ENCODE data around the gene VSTM2B.

Gene VSTM2B

GRCh38 chr19:29515706-29516357, 10.0 kb upstream of the VSTM2B start:
- DNase-seq (ENCODE audit: low read depth in 2 of 2) = no peak

GRCh38 chr19:29516358-29516725, 9.5 kb upstream of the VSTM2B start:
- DNase-seq (ENCODE audit: low read depth in 2 of 2) = no peak

- DNase-seq (ENCODE audit: low read depth in 2 of 2) = no peak
Measured at GRCh38 chr19:29516821-29517395, 8.9 kb upstream of the VSTM2B start.

- DNase-seq (ENCODE audit: low read depth in 2 of 2) = no peak
Measured at GRCh38 chr19:29517412-29517811, 8.4 kb upstream of the VSTM2B start.

GRCh38 chr19:29517946-29518345, 7.8 kb upstream of the VSTM2B start:
- no peak for DNase-seq (ENCODE audit: low read depth in 2 of 2)

GRCh38 chr19:29519146-29519545, 6.6 kb upstream of the VSTM2B start:
- DNase-seq (ENCODE audit: low read depth in 2 of 2) = no peak

GRCh38 chr19:29519931-29520330, 5.9 kb upstream of the VSTM2B start:
- no peak for DNase-seq (ENCODE audit: low read depth in 2 of 2)

GRCh38 chr19:29520390-29520789, 5.4 kb upstream of the VSTM2B start:
- DNase-seq (ENCODE audit: low read depth in 2 of 2) = no peak

DNA sequence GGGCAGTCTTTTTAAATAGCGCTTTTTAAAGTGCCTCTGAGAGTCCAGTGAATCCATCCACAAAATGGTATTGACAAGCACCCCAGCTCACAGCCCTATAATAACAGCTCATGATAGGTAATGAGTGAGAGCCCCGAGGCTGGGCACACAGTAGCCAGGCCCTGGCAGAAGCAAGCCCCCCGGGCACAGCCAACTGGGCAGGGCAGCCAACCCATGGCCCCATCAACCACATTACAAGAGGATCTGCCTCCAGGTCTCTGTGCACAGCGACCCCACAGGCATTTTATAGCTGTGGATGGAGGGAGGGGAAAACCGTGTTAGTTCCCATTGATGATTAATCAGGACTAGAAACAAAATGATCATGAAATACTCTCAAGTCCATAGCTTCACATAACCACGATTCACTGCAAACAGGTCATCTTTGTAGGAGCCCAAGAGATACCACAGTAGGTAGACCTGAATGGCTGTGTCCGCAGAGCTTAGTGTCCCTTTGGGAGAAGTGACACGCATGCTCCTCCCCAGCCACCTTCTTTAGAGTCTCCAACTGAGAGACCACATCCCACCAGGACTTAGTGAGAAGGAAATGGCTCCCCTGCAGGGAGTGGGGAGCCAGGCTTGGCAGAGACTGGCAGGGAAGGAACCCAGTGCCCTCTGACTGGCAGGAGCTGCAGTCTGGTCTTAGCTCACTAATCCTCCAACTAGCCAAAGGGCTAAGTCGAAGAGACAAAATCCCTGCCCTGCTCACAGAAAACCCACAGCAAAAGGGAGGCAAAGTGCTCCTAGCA, 4.3 kb upstream of the VSTM2B start:
- no peak for DNase-seq (ENCODE audit: low read depth in 2 of 2)

DNA sequence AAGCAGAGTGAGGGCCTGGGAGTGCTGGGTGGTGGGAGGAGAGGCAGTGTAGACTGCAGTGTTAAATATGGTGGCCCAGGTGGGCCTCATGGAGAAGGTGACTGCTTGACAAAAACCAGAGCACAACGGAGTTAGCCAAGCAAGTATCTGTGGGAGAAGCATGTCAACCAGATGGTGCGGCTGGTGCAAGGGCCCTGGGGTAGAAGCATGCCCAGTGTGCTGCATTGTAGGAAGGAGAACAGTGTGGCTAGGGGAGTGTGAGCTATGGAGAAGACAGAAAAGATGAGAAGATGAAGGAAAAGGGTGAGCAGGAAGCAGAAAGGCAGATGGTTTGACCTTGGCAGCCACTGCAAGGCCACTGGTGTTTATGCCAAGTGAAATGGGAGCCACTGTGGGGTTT, 2.2 kb upstream of the VSTM2B start:
- no peak for DNase-seq (ENCODE audit: low read depth in 2 of 2)

- DNase-seq (ENCODE audit: low read depth in 2 of 2) = no peak
Measured at GRCh38 chr19:29524201-29524911, 1.4 kb upstream of the VSTM2B start.

DNA sequence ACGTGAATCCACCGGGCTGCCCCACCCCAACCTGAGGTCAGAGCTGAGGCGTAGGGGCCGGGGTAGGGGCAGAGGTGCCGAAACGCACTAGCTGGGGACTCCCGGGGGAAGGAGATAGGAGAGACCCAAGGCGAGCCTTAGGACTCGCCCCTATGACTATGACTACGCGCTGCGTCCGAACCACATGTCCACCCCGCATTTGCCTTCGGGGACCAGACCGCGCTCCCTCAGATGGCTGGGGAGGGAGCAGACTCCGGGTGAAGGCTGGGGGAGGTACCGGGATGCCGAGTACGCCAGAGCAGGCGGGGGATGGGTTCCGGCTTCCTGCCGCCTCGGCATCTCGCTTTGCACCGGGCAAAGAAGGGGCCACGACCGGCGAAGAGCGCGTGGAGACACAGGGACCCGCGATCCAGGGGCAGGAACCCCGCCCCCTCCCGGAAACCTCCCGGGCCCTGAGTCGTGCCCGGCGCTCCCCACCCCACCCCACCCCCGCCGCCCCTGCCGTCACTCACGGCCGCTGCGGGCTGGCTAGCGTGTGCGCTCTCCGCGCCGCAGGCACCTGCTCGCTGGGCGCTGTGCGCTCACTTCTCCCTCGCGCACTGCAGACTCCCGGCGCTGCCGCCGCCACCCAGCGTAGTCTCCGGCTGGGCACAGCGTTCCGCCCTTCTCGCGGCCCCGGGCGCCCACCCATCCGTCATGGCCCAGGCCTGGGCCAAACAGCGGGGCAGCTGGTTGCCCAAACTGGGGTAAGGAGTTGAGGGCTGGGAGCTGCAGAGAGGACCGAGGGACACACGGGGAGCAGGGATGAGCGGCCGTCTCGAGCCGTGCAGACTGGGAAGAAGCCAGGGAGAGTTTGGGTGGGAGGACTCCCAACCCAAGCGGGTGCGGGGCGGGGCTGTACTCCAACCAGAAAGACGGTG, 622 bp upstream of the VSTM2B start:
- DNase-seq (ENCODE audit: low read depth in 2 of 2) = no peak

- DNase-seq (ENCODE audit: low read depth in 2 of 2) = peak in 1 of 2 experiments; percentile 20
Measured at GRCh38 chr19:29526730-29527499, 1.1 kb downstream of the VSTM2B start.

GRCh38 chr19:29527500-29528328, 1.9 kb downstream of the VSTM2B start:
- DNase-seq (ENCODE audit: low read depth in 2 of 2) = no peak

- DNase-seq (ENCODE audit: low read depth in 2 of 2) = peak; percentile 37 to 72
Measured at GRCh38 chr19:29528350-29528945, 2.7 kb downstream of the VSTM2B start.

DNA sequence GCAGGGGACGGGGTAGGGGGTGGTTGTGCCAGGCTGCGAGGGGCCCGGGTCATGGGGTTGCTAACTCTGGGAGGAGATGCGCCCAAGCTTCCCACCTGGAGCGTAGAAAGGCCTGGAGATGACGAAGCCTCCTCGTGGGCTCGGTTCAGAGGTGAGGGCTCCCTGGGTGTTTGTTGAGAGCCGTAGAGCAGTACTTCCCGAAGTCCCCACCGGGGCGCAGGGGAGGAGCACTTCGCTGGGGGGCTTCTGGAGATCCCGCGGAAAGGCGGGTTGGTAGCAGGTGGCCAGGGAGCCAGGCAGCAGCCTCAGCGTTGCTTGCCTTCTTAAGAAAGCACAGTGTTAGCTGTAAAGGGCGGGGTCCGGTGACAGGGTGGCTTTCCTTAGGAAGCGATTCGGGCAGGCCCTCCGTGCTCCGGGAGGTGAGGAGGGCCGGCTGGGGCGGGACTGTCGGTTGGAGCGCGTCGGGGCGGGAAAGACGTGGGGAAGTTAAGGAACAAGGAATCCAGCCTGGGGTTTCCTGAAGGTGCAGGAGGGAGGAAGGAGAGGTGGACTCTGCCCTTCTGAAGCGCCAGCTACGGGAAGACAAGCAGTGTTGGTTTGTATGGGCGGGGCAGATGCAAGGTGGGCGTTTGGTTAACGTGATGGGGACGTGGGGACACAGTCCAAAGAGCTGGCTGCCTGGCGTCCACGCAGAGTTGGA, 3.3 kb downstream of the VSTM2B start:
- no peak for DNase-seq (ENCODE audit: low read depth in 2 of 2)

DNA sequence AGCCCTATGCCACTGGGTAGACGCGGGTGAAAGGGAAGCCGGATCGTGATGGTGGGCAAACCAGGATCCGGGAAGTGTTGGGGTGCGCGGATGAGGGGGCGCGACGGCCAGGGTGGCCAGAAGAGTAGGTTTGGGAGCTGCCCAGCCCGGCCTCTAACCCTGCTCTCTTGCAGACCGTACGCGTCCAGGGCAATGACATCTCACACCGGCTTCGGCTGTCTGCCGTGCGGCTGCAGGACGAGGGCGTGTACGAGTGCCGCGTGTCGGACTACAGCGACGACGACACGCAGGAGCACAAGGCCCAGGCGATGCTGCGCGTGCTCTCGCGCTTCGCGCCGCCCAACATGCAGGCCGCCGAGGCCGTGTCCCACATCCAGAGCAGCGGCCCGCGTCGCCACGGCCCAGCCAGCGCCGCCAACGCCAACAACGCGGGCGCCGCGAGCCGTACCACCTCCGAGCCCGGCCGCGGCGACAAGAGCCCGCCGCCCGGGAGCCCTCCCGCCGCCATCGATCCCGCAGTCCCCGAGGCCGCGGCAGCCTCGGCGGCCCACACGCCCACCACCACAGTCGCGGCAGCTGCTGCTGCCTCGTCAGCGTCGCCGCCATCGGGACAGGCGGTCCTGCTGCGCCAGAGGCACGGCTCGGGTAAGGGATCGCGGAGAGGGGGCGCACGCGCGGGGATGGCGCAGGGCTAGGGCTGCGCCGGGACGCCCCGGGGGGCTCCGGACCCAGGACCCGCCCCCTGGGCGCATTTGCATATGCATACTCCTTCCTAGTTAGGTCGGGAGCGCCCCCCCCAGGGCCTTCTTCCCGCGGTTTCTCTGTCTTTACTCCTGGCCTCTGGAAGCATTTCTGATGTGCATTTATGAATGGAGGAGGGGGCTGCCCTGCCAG, 4.1 kb downstream of the VSTM2B start:
- DNase-seq (ENCODE audit: low read depth in 2 of 2) = no peak

All from stimulated activated CD4-positive, alpha-beta T cell treated with anti-CD3 and anti-CD28 coated beads, Interleukin-12 subunit alpha, Interleukin-12 subunit beta, amount 100 ng/mL, for 24 hours (primary cell).